Aorta (tissue), 5 donors: ENCODE measurements around the gene TGFBR3L. TPM values are rescaled to one million over a fixed set of nuclear protein-coding genes. Genes with fewer than 3 reads are reported as not detected.

ENCODE experiments used
- ATAC-seq: fragments of 200-7000 bp; cut with Tn5 transposase; one replicate; pipeline ENCODE4 v1.9.1; 2022; ENCODE audit warnings: moderate library complexity; ENCODE audit not compliant: low FRiP score
- DNase-seq, 2 donors: peaks; one replicate each; pipeline ENCODE4 v3.0.0-alpha.2; 2020
- H3K27ac ChIP-seq, 2 donors: one replicate each; pipeline ENCODE4 v1.5.1; 2013; ENCODE audit warnings: low read length in 2 of 2, mild to moderate bottlenecking in 2 of 2, moderate library complexity in 2 of 2, control low read depth in 1 of 2, inconsistent platforms in 1 of 2, low read depth in 1 of 2
- H3K27me3 ChIP-seq, 2 donors: one replicate each; pipeline ENCODE4 v1.6.1; 2013; ENCODE audit warnings: control low read depth in 1 of 2, low read length in 1 of 2, mild to moderate bottlenecking in 1 of 2, moderate library complexity in 1 of 2; ENCODE audit not compliant: insufficient read depth in 2 of 2, control insufficient read depth in 1 of 2
- H3K36me3 ChIP-seq, 2 donors: one replicate each; pipeline ENCODE4 v1.6.1; 2013; ENCODE audit warnings: control low read depth in 1 of 2, low read length in 1 of 2, mild to moderate bottlenecking in 1 of 2; ENCODE audit not compliant: insufficient read depth in 2 of 2, control insufficient read depth in 1 of 2
- H3K4me1 ChIP-seq, 2 donors: one replicate each; pipeline ENCODE4 v1.6.1; 2013; ENCODE audit warnings: low read length in 2 of 2, control low read depth in 1 of 2, mild to moderate bottlenecking in 1 of 2, moderate library complexity in 1 of 2; ENCODE audit not compliant: insufficient read depth in 2 of 2, control insufficient read depth in 1 of 2
- H3K4me3 ChIP-seq, 2 donors: one replicate each; pipeline ENCODE4 v1.5.1; 2013; ENCODE audit warnings: low read length in 2 of 2, control low read depth in 1 of 2, mild to moderate bottlenecking in 1 of 2
- H3K9me3 ChIP-seq: one replicate; pipeline ENCODE4 v1.6.1; 2013; ENCODE audit warnings: mild to moderate bottlenecking, low read length; ENCODE audit not compliant: control insufficient read depth
- WGBS, 2 donors: extraction: QIAGEN DNeasy Blood & Tissue Kit; methylation state at CpG; one replicate each; pipeline ENCODE4 v1.1.7; 2013; 5-methylcytosine and 5-hydroxymethylcytosine counted together
- intact Hi-C, 2 donors: fragments of 100-400 bp; cut with DNase I; formaldehyde crosslinking; loops; one replicate each; pipeline versions ENCODE4 v1.14.2 to v1.15.0; 2022
- polyA plus RNA-seq, 2 donors: library from polyadenylated mRNA; stranded (reverse); fragments of 200-250 nt; gene quantifications; one replicate each; pipeline ENCODE4 v1.2.3, GENCODE V29; 2013
- total RNA-seq, 2 donors: library from RNA; stranded (reverse); fragmentation: NEBNext Ultra II Directional; extraction: Animal tissue kit (Norgen Biotek cat#: 25700); gene quantifications; one replicate each; pipeline ENCODE4 v1.2.1, GENCODE V29; 2021
- donor health status: healthy with polysubstance abuse.
- donor health status: Bipolar disorder and iron deficiency.
- donor health status: DM: no; HTN: no; CAD: no.
- donor health status: DM: no; HTN: no; CAD: no.
- donor health status: DM: yes; HTN: yes; CAD: no.

TGFBR3L gene
- total and polyA plus RNA-seq, 4 donors: 0.84 to 1.5 TPM; not detected in 2

- peak in 1 of 2 donors; percentile 50 for DNase-seq
- intact Hi-C loops: no loop called here
- H3K4me1 ChIP-seq: no peaks in the 10 kb centered on the region
- ATAC-seq: no peak
- no peaks in the 10 kb centered on the region for H3K9me3 ChIP-seq
- 82 to 83% methylated on average over 29 to 31 of the region's 31 CpGs for WGBS, 2 donors
- no peak overlapping the region for H3K27ac ChIP-seq
- H3K27me3 ChIP-seq: no peaks in the 10 kb centered on the region
- H3K36me3 ChIP-seq: no peaks in the 10 kb centered on the region
- no peak overlapping the region for H3K4me3 ChIP-seq
These were observed 8.9 kb downstream of the TGFBR3L start for GRCh38 chr19:7923295-7924191.

GRCh38 chr19:7924241-7924640, 9.6 kb downstream of the TGFBR3L start:
- DNase-seq (no peak), ATAC-seq (no peak)
- Histone ChIP-seq H3K27ac (no peak overlapping the region), H3K4me3 (no peak overlapping the region), H3K4me1 (no peaks in the 10 kb centered on the region), H3K36me3 (no peaks in the 10 kb centered on the region), H3K9me3 (no peaks in the 10 kb centered on the region), H3K27me3 (no peaks in the 10 kb centered on the region)
- intact Hi-C loops: no loop called here
- 80 to 81% methylated on average over 12 of the region's 12 CpGs for WGBS, 2 donors

GRCh38 chr19:7924651-7925170, 10.1 kb downstream of the TGFBR3L start:
- Histone ChIP-seq H3K4me1 (no peaks in the 10 kb centered on the region), H3K9me3 (no peaks in the 10 kb centered on the region), H3K27ac (no peak overlapping the region), H3K27me3 (no peaks in the 10 kb centered on the region), H3K36me3 (no peaks in the 10 kb centered on the region), H3K4me3 (no peak overlapping the region)
- intact Hi-C loops: no loop called here
- 47 to 49% methylated on average over 30 to 34 of the region's 34 CpGs for whole genome bisulfite sequencing, 2 donors
- ATAC-seq (no peak), DNase-seq (peak in 1 of 2 donors; percentile 51)

- peak overlapping the region; percentile 11 to 29 for H3K4me3 ChIP-seq
- WGBS, 2 donors: 1% methylated on average over 77 to 98 of the region's 98 CpGs
- DNase-seq (peak; percentile 79 to 93), ATAC-seq (no peak)
- H3K4me1 ChIP-seq: no peaks in the 10 kb centered on the region
- H3K9me3 ChIP-seq: no peaks in the 10 kb centered on the region
- H3K27me3 ChIP-seq: no peaks in the 10 kb centered on the region
- no peak overlapping the region for H3K27ac ChIP-seq
- intact Hi-C loops: no loop called here
- H3K36me3 ChIP-seq: no peaks in the 10 kb centered on the region
These were observed 10.7 kb downstream of the TGFBR3L start for GRCh38 chr19:7925171-7925851.

- WGBS, 2 donors: 12 to 19% methylated on average over 34 to 65 of the region's 65 CpGs
- intact Hi-C loops: no loop called here
- Histone ChIP-seq H3K27ac (no peak within 1 kb of the TSS), H3K4me1 (no peaks in the 10 kb centered on the region), H3K4me3 (peak within 1 kb of the TSS; percentile 11 to 29), H3K36me3 (no peaks in the 10 kb centered on the region), H3K9me3 (no peaks in the 10 kb centered on the region), H3K27me3 (no peaks in the 10 kb centered on the region)
- DNase-seq (peak; percentile 75 to 93), ATAC-seq (no peak)
These were observed 11.5 kb downstream of the TGFBR3L start, which contains the start of gene CTXN1 for GRCh38 chr19:7926021-7926726. CTXN1 (minus strand) TSS chr19:7926135; CDS start chr19:7925538, 597 bp downstream.

- WGBS, 2 donors: 88 to 91% methylated on average over 31 to 32 of the region's 32 CpGs
- H3K27ac ChIP-seq: no peak overlapping the region
- H3K27me3 ChIP-seq: no peaks in the 10 kb centered on the region
- no peak overlapping the region for H3K4me3 ChIP-seq
- intact Hi-C loops: no loop called here
- ATAC-seq (no peak), DNase-seq (peak; percentile 57 to 76)
- no peaks in the 10 kb centered on the region for H3K4me1 ChIP-seq
- H3K9me3 ChIP-seq: no peaks in the 10 kb centered on the region
- peaks cover 0 to under 1% of the 10 kb centered on the region in 2 donors for H3K36me3 ChIP-seq
These were observed 12.3 kb downstream of the TGFBR3L start for GRCh38 chr19:7926727-7927604.

- peak; percentile 1 for ATAC-seq
- Histone ChIP-seq H3K4me3 (no peak overlapping the region), H3K27ac (peak overlapping the region in 1 of 2 donors; percentile 61)
These were observed 13.1 kb downstream of the TGFBR3L start for GRCh38 chr19:7927605-7928333.

More at GRCh38 chr19:7927605-7928333, 13.1 kb downstream of the TGFBR3L start:
- no peaks in the 10 kb centered on the region for H3K9me3 ChIP-seq
- peaks cover 0 to 8% of the 10 kb centered on the region in 2 donors for H3K36me3 ChIP-seq
- DNase-seq: peak; percentile 56 to 78
- intact Hi-C loops: no loop called here
- 72 to 82% methylated on average over 23 of the region's 23 CpGs for WGBS, 2 donors
- no peaks in the 10 kb centered on the region for H3K4me1 ChIP-seq
- H3K27me3 ChIP-seq: no peaks in the 10 kb centered on the region
